ENCODE results near the gene LRRTM2.

- TF ChIP-seq EZH2 (IDR thresholded peaks at IDR 0.05), result no peak
- TF ChIP-seq POLR2AphosphoS5 (IDR thresholded peaks at IDR 0.05; ENCODE audit: borderline replicate concordance, low read depth, low read length), result no peak
These were observed 45.0 kb upstream of the LRRTM2 start for GRCh38 chr5:138920181-138920580.

Data from SK-N-MC (cell line).